Panc1 (cell line): ENCODE measurements around the gene DESI1. TPM values are rescaled to one million over a fixed set of nuclear protein-coding genes. Genes with fewer than 3 reads are reported as not detected.

Experiments used
- ATAC-seq: fragments of 200-7000 bp; cut with Tn5 transposase; 2 replicates; pipeline ENCODE4 v1.9.1; 2020; ENCODE audit warnings: mild to moderate bottlenecking, moderate library complexity
- BruUV-seq: library from RNA; stranded (reverse); fragments of 400-500 nt; replicated peaks from 2 replicates; lab custom pipeline; 2021; lab: Mats Ljungman, UMichigan
- CTCF ChIA-PET: fragments of 300-600 bp; sonication (Branson Sonifier 250); formaldehyde crosslinking; loops from one replicate; lab custom pipeline; 2022; ENCODE audit warnings: antibody characterized with exemption; lab: Charles Lee
- POLR2A ChIA-PET: fragments of 300-600 bp; sonication (Branson Sonifier 250); formaldehyde crosslinking; loops from one replicate; lab custom pipeline; 2022; ENCODE audit warnings: antibody characterized with exemption; lab: Charles Lee
- DNase-seq: peaks from one replicate; pipeline ENCODE4 v3.0.0-alpha.2; 2010; ENCODE audit warnings: low read depth, low spot score
- H3K27ac ChIP-seq: 2 replicates; pipeline ENCODE4 v1.5.1; 2011; ENCODE audit warnings: mild to moderate bottlenecking, low read length, inconsistent platforms
- H3K27me3 ChIP-seq: fragments of 200-500 bp; sonication (Bioruptor generic); 2 replicates; pipeline ENCODE4 v1.6.0; 2014; ENCODE audit warnings: low read length, inconsistent platforms; ENCODE audit not compliant: control insufficient read depth, insufficient read depth
- H3K36me3 ChIP-seq: fragments of 200-500 bp; sonication (Bioruptor generic); 2 replicates; pipeline ENCODE4 v1.5.1; 2014; ENCODE audit warnings: inconsistent platforms, mild to moderate bottlenecking, low read length, moderate library complexity; ENCODE audit not compliant: control insufficient read depth, insufficient read depth
- H3K4me1 ChIP-seq: 2 replicates; pipeline ENCODE4 v1.5.1; 2011; ENCODE audit warnings: inconsistent platforms, mild to moderate bottlenecking, low read length, moderate library complexity; ENCODE audit not compliant: control insufficient read depth, insufficient read depth
- H3K4me3 ChIP-seq, 2 experiments: 2 replicates each; pipeline ENCODE4 v1.5.1; 2011 to 2012; ENCODE audit warnings: low read depth in 2 of 2, low read length in 2 of 2, mild to moderate bottlenecking in 2 of 2, inconsistent platforms in 1 of 2, moderate library complexity in 1 of 2
- H3K9me3 ChIP-seq: fragments of 200-500 bp; sonication (Bioruptor generic); 2 replicates; pipeline ENCODE4 v1.5.1; 2014; ENCODE audit warnings: low read depth, mild to moderate bottlenecking, inconsistent platforms, low read length, moderate library complexity; ENCODE audit not compliant: control insufficient read depth, insufficient read depth
- CTCF ChIP-seq: fragments of 450-650 bp; IDR thresholded peaks from 2 replicates; pipeline ENCODE4 v1.5.1; 2017; ENCODE audit warnings: mild to moderate bottlenecking
- POLR2AphosphoS5 ChIP-seq: IDR thresholded peaks from 2 replicates; pipeline ENCODE4 v1.6.1; 2012; ENCODE audit warnings: mild to moderate bottlenecking, low read depth, low read length, moderate library complexity
- REST ChIP-seq, 2 experiments: IDR thresholded peaks; 2 replicates each; pipeline ENCODE4 v1.6.1; 2011 to 2012; ENCODE audit warnings: low read depth in 2 of 2, control low read depth in 1 of 2, low read length in 1 of 2, mild to moderate bottlenecking in 1 of 2, moderate library complexity in 1 of 2; ENCODE audit not compliant: insufficient read depth in 1 of 2
- SIN3A ChIP-seq: IDR thresholded peaks from 2 replicates; pipeline ENCODE4 v1.6.1; 2012; ENCODE audit warnings: low read depth, mild to moderate bottlenecking, low read length, moderate library complexity, borderline replicate concordance; ENCODE audit not compliant: insufficient read depth
- TCF7L2 ChIP-seq: IDR thresholded peaks from 2 replicates; pipeline ENCODE4 v1.6.1; 2011; ENCODE audit warnings: mild to moderate bottlenecking, low read depth, low read length, inconsistent platforms
- in situ Hi-C: cut with HindIII; loops from 2 replicates; pipeline ENCODE4 v1.10.0; 2016; ENCODE audit warnings: low sequenced_read_pairs, low pct_unique_long_range_greater_than_20kb
- intact Hi-C: fragments of 100-400 bp; cut with micrococcal nuclease; formaldehyde crosslinking; loops from one replicate; pipeline ENCODE4 v1.10.0; 2022; ENCODE audit not compliant: unreplicated experiment
- total RNA-seq: library from RNA; stranded (reverse); gene quantifications from one replicate; pipeline ENCODE4 v1.2.1, GENCODE V29; 2021; ENCODE audit not compliant: unreplicated experiment

The DESI1 gene
- total RNA-seq, 1 experiment from 2014 or later = 33.5 TPM

- in situ Hi-C loops (no loop called here), intact Hi-C loops (no loop called here)
- ATAC-seq (no peak), DNase-seq (no peak)
- H3K27ac ChIP-seq = no peak overlapping the region
- TF ChIP-seq TCF7L2 = no peak
- TF ChIP-seq SIN3A = no peak
- TF ChIP-seq CTCF = no peak
- TF ChIP-seq REST (IDR thresholded peaks at IDR 0.05; ENCODE audit: insufficient read depth in 1 of 2, low read depth in 2 of 2, low read length in 1 of 2) = no peak
- TF ChIP-seq POLR2AphosphoS5 = no peak
- BruUV-seq = no TSS peak
- ChIA-PET POLR2A (interaction anchor here (1.0 kb wide), 1 partner anchor 119 kb away, joined by 6 read pairs; no protein-coding TSS in a partner anchor), CTCF (no interaction called here)
- no peak overlapping the region for H3K4me3 ChIP-seq
- H3K4me1 ChIP-seq = peaks cover 7% of the 10 kb centered on the region; the same call in 1 of the 2 replicates
- H3K36me3 ChIP-seq = no peaks in the 10 kb centered on the region
- H3K9me3 ChIP-seq = no peaks in the 10 kb centered on the region
- no peaks in the 10 kb centered on the region for H3K27me3 ChIP-seq
These were observed 69.8 kb downstream of the DESI1 start for GRCh38 chr22:41550952-41551491.

GRCh38 chr22:41548830-41549211 lies 72.0 kb downstream of the DESI1 start:
- intact Hi-C loops = no loop called here
- H3K27ac ChIP-seq = no peak overlapping the region
- no TSS peak for BruUV-seq
- no peak overlapping the region for H3K4me3 ChIP-seq
- CTCF ChIA-PET = interaction anchor here (0.6 to 0.9 kb wide), 2 partner anchors 9 to 41 kb away, joined by 5 read pairs; partner anchors contain the start of gene PMM1
- DNase-seq = no peak
- peaks cover 6% of the 10 kb centered on the region for H3K4me1 ChIP-seq
- no peaks in the 10 kb centered on the region for H3K27me3 ChIP-seq
- POLR2A ChIA-PET = interaction anchor here (0.6 kb wide), 1 partner anchor 41 kb away, joined by 6 read pairs; the partner anchor contains the start of gene PMM1
- no peaks in the 10 kb centered on the region for H3K9me3 ChIP-seq
- no peaks in the 10 kb centered on the region for H3K36me3 ChIP-seq
- in situ Hi-C loops = no loop called here
- no peak for ATAC-seq
- TF ChIP-seq POLR2AphosphoS5 (no peak), SIN3A (no peak), REST (IDR thresholded peaks at IDR 0.05; ENCODE audit: insufficient read depth in 1 of 2, low read depth in 2 of 2, low read length in 1 of 2) (no peak), CTCF (no peak), TCF7L2 (no peak)
